ENCODE measurements around the gene TTC9B. TPM values are rescaled to one million over a fixed set of nuclear protein-coding genes. Genes with fewer than 3 reads are reported as not detected.
"Not testable (repeated sequence)": the region's sequence is repeated elsewhere in the genome, so short reads cannot be mapped to it uniquely, and the experiment has no call there.

Gene TTC9B
- total RNA-seq, 1 experiment from 2014 or later = not detected

GRCh38 chr19:40219721-40220276, 1.6 kb upstream of the TTC9B start:
- Mint-ChIP-seq H3K36me3 (peaks cover 3% of the 10 kb centered on the region; the same call in 1 of the 2 replicates), H3K4me1 (peaks cover 11% of the 10 kb centered on the region), H3K9me3 (peaks cover 5% of the 10 kb centered on the region), H3K4me3 (no peak overlapping the region), H3K27ac (no peak overlapping the region), H3K27me3 (ENCODE audit: low read depth) (peaks cover 54% of the 10 kb centered on the region)
- POLR2A ChIA-PET = no interaction called here
- CTCF ChIA-PET = interaction anchor here (3.4 to 4.6 kb wide), 2 partner anchors 12 to 53 kb away, joined by 28 to 47 read pairs; no protein-coding TSS in a partner anchor
- no peak for ATAC-seq
- TF ChIP-seq ZNF423 (CRISPR knock-in tag; IDR thresholded peaks at IDR 0.05) = no peak
- no peak for TF ChIP-seq ZNF396 (CRISPR knock-in tag; IDR thresholded peaks at IDR 0.05; ENCODE audit: borderline replicate concordance)
- DNase-seq (ENCODE audit: low spot score) = no peak

- H3K4me3 Mint-ChIP-seq; H3K27ac Mint-ChIP-seq; DNase-seq (ENCODE audit: low spot score); POLR2A ChIA-PET; H3K9me3 Mint-ChIP-seq; H3K36me3 Mint-ChIP-seq; ATAC-seq: not testable (repeated sequence)
- CTCF ChIA-PET = interaction anchor here (0.7 to 4.6 kb wide), 13 partner anchors 12 to 385 kb away, joined by 3 to 67 read pairs (median 15); partner anchors contain the start of genes MAP3K10 and PSMC4
- Mint-ChIP-seq H3K4me1 (peaks cover 11% of the 10 kb centered on the region), H3K27me3 (ENCODE audit: low read depth) (peaks cover 46% of the 10 kb centered on the region)
Measured at GRCh38 chr19:40219029-40219428, 845 bp upstream of the TTC9B start.

GRCh38 chr19:40217027-40217810, 965 bp downstream of the TTC9B start:
- peaks cover 11% of the 10 kb centered on the region for H3K4me1 Mint-ChIP-seq
- DNase-seq (ENCODE audit: low spot score) = peak; percentile 82
- peak; percentile 60 for ATAC-seq
- ChIA-PET POLR2A (interaction anchor here (0.6 kb wide), 1 partner anchor 25 kb away, joined by 3 read pairs; no protein-coding TSS in a partner anchor), CTCF (interaction anchor here (0.6 to 4.6 kb wide), 56 partner anchors 9 to 453 kb away, joined by 3 to 67 read pairs (median 5); partner anchors contain the start of genes BLVRB, C19orf47, CCNP and MAP3K10)
- H3K36me3 Mint-ChIP-seq = peaks cover 3% of the 10 kb centered on the region; the same call in 1 of the 2 replicates
- peaks cover 44% of the 10 kb centered on the region for H3K27me3 Mint-ChIP-seq (ENCODE audit: low read depth)
- no peak overlapping the region for H3K27ac Mint-ChIP-seq
- peaks cover 4% of the 10 kb centered on the region for H3K9me3 Mint-ChIP-seq
- peak overlapping the region; percentile 50 for H3K4me3 Mint-ChIP-seq
- TF ChIP-seq TEAD4 (CRISPR knock-in tag; IDR thresholded peaks at IDR 0.05) = no peak
- TF ChIP-seq NFATC4 (CRISPR knock-in tag; IDR thresholded peaks at IDR 0.05) = no peak
- no peak for TF ChIP-seq ZNF281 (CRISPR knock-in tag; IDR thresholded peaks at IDR 0.05)
- no peak for TF ChIP-seq USF1 (CRISPR knock-in tag; IDR thresholded peaks at IDR 0.05)
- TF ChIP-seq ZNF416 (CRISPR knock-in tag; IDR thresholded peaks at IDR 0.05) = peak; percentile 51
- no peak for TF ChIP-seq ZNF671 (CRISPR knock-in tag; IDR thresholded peaks at IDR 0.05)
- TF ChIP-seq IRF2 (CRISPR knock-in tag; IDR thresholded peaks at IDR 0.05; ENCODE audit: borderline replicate concordance, low read depth) = no peak
- peak; percentile 66; the same call in 1 of the 2 replicates for TF ChIP-seq FOXP1 (CRISPR knock-in tag; IDR thresholded peaks at IDR 0.05; ENCODE audit: borderline replicate concordance)
- TF ChIP-seq SP1 (CRISPR knock-in tag; conservative IDR thresholded peaks at IDR 0.05) = peak; percentile 38; the same call in 1 of the 2 replicates
- TF ChIP-seq ZNF232 (CRISPR knock-in tag; IDR thresholded peaks at IDR 0.05) = no peak
- no peak for TF ChIP-seq ZBTB43 (CRISPR knock-in tag; IDR thresholded peaks at IDR 0.05)
- TF ChIP-seq ATF3 (CRISPR knock-in tag; conservative IDR thresholded peaks at IDR 0.05) = no peak
- 0 out of 2 replicates have a peak, but pooled peaks have one; percentile 34 for TF ChIP-seq EMX1 (CRISPR knock-in tag; IDR thresholded peaks at IDR 0.05)
- TF ChIP-seq ELF4 (CRISPR knock-in tag; IDR thresholded peaks at IDR 0.05; ENCODE audit: low read depth) = no peak
- TF ChIP-seq JUN (CRISPR knock-in tag; IDR thresholded peaks at IDR 0.05) = no peak
- peak; percentile 65 for TF ChIP-seq CTCF (IDR thresholded peaks at IDR 0.05)
- TF ChIP-seq TCF7 (CRISPR knock-in tag; IDR thresholded peaks at IDR 0.05; ENCODE audit: low read depth) = no peak
- no peak for TF ChIP-seq PRRX2 (CRISPR knock-in tag; IDR thresholded peaks at IDR 0.05)
- TF ChIP-seq HMGXB4 (CRISPR knock-in tag; IDR thresholded peaks at IDR 0.05) = peak; percentile 57; the same call in 1 of the 2 replicates
- 0 out of 2 replicates have a peak, but pooled peaks have one; percentile 33 for TF ChIP-seq RELA (CRISPR knock-in tag; IDR thresholded peaks at IDR 0.05; ENCODE audit: borderline replicate concordance)
